NB4 (cell line): Measurements from ENCODE around the gene ACD.

Source experiments
- CTCF ChIP-seq: IDR thresholded peaks from one replicate; pipeline ENCODE4 v1.5.1; 2012; ENCODE audit warnings: low read depth, low read length
- MAX ChIP-seq: IDR thresholded peaks from 2 replicates; pipeline ENCODE4 v1.6.1; 2011; ENCODE audit warnings: low read depth, low read length
- MYC ChIP-seq: IDR thresholded peaks from 2 replicates; pipeline ENCODE4 v1.6.1; 2011; ENCODE audit warnings: low read depth, low read length
- POLR2A ChIP-seq: IDR thresholded peaks from 2 replicates; pipeline ENCODE4 v1.6.1; 2011; ENCODE audit warnings: mild to moderate bottlenecking; ENCODE audit not compliant: insufficient read length; ENCODE audit errors: extremely low read depth

- TF ChIP-seq CTCF (no peak), MAX (no peak), POLR2A (no peak), MYC (no peak)
Observed at GRCh38 chr16:67694611-67695010, 34.6 kb upstream of the ACD start.
